SK-N-SH treated with all-trans-retinoic acid at 6 μM for 48 hours (cell line): ENCODE data around the gene CDC42BPB.

Experiments
- ATAC-seq: fragments of 200-7000 bp; cut with Tn5 transposase; 3 replicates; pipeline ENCODE4 v1.9.1; 2020; ENCODE audit warnings: mild to moderate bottlenecking, moderate library complexity
- ARNTL ChIP-seq: fragments of 450-650 bp; formaldehyde crosslinking; IDR thresholded peaks from 2 replicates; pipeline ENCODE4 v1.5.0; 2020; ENCODE audit warnings: low read depth, mild to moderate bottlenecking, moderate library complexity, borderline replicate concordance
- BACH2 ChIP-seq: fragments of 250-450 bp; sonication (Bioruptor Pico); IDR thresholded peaks from 2 replicates; pipeline ENCODE4 v1.9.0; 2021; ENCODE audit warnings: mild to moderate bottlenecking, borderline replicate concordance
- CREB5 ChIP-seq: fragments of 250-450 bp; sonication (Bioruptor Pico); IDR thresholded peaks from 2 replicates; pipeline ENCODE4 v1.5.1; 2020; ENCODE audit warnings: low read depth, mild to moderate bottlenecking, moderate library complexity
- CSDC2 ChIP-seq: fragments of 250-450 bp; sonication (Bioruptor Pico); IDR thresholded peaks from 2 replicates; pipeline ENCODE4 v1.5.0; 2020; ENCODE audit warnings: mild to moderate bottlenecking, moderate library complexity
- CSRNP3 ChIP-seq: fragments of 250-450 bp; sonication (Bioruptor Pico); IDR thresholded peaks from 2 replicates; pipeline ENCODE4 v1.5.1; 2021; ENCODE audit warnings: mild to moderate bottlenecking, moderate library complexity
- ESRRG ChIP-seq: fragments of 250-450 bp; sonication (Bioruptor Pico); IDR thresholded peaks from 2 replicates; pipeline ENCODE4 v1.6.1; 2021; ENCODE audit warnings: mild to moderate bottlenecking
- GLIS3 ChIP-seq: fragments of 250-450 bp; sonication (Bioruptor Pico); IDR thresholded peaks from 2 replicates; pipeline ENCODE4 v1.5.0; 2020; ENCODE audit warnings: mild to moderate bottlenecking, moderate library complexity
- ISL1 ChIP-seq: fragments of 250-450 bp; sonication (Bioruptor Pico); IDR thresholded peaks from 2 replicates; pipeline ENCODE4 v2.1.2; 2022; ENCODE audit warnings: mild to moderate bottlenecking, moderate library complexity
- OSR1 ChIP-seq: fragments of 250-450 bp; sonication (Bioruptor Pico); IDR thresholded peaks from 2 replicates; pipeline ENCODE4 v1.8.0; 2022; ENCODE audit warnings: moderate library complexity, mild to moderate bottlenecking, inconsistent platforms
- PATZ1 ChIP-seq: fragments of 250-450 bp; sonication (Bioruptor Pico); IDR thresholded peaks from 2 replicates; pipeline ENCODE4 v1.8.0; 2020; ENCODE audit warnings: mild to moderate bottlenecking, moderate library complexity, borderline replicate concordance
- POU6F1 ChIP-seq: fragments of 250-450 bp; sonication (Bioruptor Pico); IDR thresholded peaks from 2 replicates; pipeline ENCODE4 v1.8.0; 2021; ENCODE audit warnings: low read depth, mild to moderate bottlenecking, moderate library complexity, borderline replicate concordance
- PPARA ChIP-seq: fragments of 250-450 bp; sonication (Bioruptor Pico); IDR thresholded peaks from 2 replicates; pipeline ENCODE4 v1.5.0; 2020; ENCODE audit warnings: mild to moderate bottlenecking, borderline replicate concordance
- RARB ChIP-seq: fragments of 250-450 bp; sonication (Bioruptor Pico); IDR thresholded peaks from 2 replicates; pipeline ENCODE4 v1.8.0; 2021; ENCODE audit warnings: mild to moderate bottlenecking, moderate library complexity
- SNAI2 ChIP-seq: fragments of 250-450 bp; sonication (Bioruptor Pico); IDR thresholded peaks from 2 replicates; pipeline ENCODE4 v1.5.0; 2020; ENCODE audit warnings: mild to moderate bottlenecking, moderate library complexity
- TCF4 ChIP-seq: fragments of 250-450 bp; sonication (Bioruptor Pico); IDR thresholded peaks from 2 replicates; pipeline ENCODE4 v1.8.0; 2021; ENCODE audit warnings: mild to moderate bottlenecking, moderate library complexity, borderline replicate concordance
- TOX ChIP-seq: fragments of 250-450 bp; sonication (Bioruptor Pico); IDR thresholded peaks from 2 replicates; pipeline ENCODE4 v1.8.0; 2021; ENCODE audit warnings: mild to moderate bottlenecking, moderate library complexity, borderline replicate concordance
- TSHZ2 ChIP-seq: fragments of 250-450 bp; sonication (Bioruptor Pico); IDR thresholded peaks from 2 replicates; pipeline ENCODE4 v1.5.0; 2020; ENCODE audit warnings: mild to moderate bottlenecking, moderate library complexity
- ZC3H10 ChIP-seq: fragments of 250-450 bp; sonication (Bioruptor Pico); IDR thresholded peaks from 2 replicates; pipeline ENCODE4 v1.5.1; 2021; ENCODE audit warnings: mild to moderate bottlenecking, moderate library complexity
- ZFP3 ChIP-seq: fragments of 250-450 bp; sonication (Bioruptor Pico); IDR thresholded peaks from 2 replicates; pipeline ENCODE4 v1.5.0; 2020; ENCODE audit warnings: mild to moderate bottlenecking, moderate library complexity
- ZFP30 ChIP-seq: fragments of 450-650 bp; formaldehyde crosslinking; IDR thresholded peaks from 2 replicates; pipeline ENCODE4 v1.5.0; 2022; ENCODE audit warnings: mild to moderate bottlenecking, moderate library complexity
- ZNF565 ChIP-seq: fragments of 450-650 bp; formaldehyde crosslinking; conservative IDR thresholded peaks from 2 replicates; pipeline ENCODE4 v1.5.0; 2020; ENCODE audit warnings: low read depth, mild to moderate bottlenecking, moderate library complexity
- ZNF70 ChIP-seq: fragments of 450-650 bp; formaldehyde crosslinking; IDR thresholded peaks from 2 replicates; pipeline ENCODE4 v1.5.0; 2020; ENCODE audit warnings: mild to moderate bottlenecking, moderate library complexity
- ZNF8 ChIP-seq: fragments of 450-650 bp; formaldehyde crosslinking; IDR thresholded peaks from 2 replicates; pipeline ENCODE4 v1.5.0; 2020; ENCODE audit warnings: mild to moderate bottlenecking, moderate library complexity

CDC42BPB gene

GRCh38 chr14:103095210-103095778 is 37.9 kb upstream of the CDC42BPB start:
- no peak for ATAC-seq

GRCh38 chr14:103094406-103095209 is 37.3 kb upstream of the CDC42BPB start, which contains the start of gene EXOC3L4:
Gene EXOC3L4, plus strand, starts transcription at chr14:103094725. Its CDS starts 5,495 bp downstream, at chr14:103100220.
- TF ChIP-seq OSR1 (CRISPR knock-in tag) (no peak), ZC3H10 (CRISPR knock-in tag) (no peak), GLIS3 (no peak), PPARA (no peak), ZNF8 (CRISPR knock-in tag) (no peak), ZNF70 (CRISPR knock-in tag) (no peak), ZNF565 (CRISPR knock-in tag) (no peak), ARNTL (no peak), ZFP30 (no peak)
- TF ChIP-seq, all 23 proteins: peak for 0
- ATAC-seq: no peak

More at GRCh38 chr14:103095210-103095778, 37.9 kb upstream of the CDC42BPB start:
- TF ChIP-seq PPARA (no peak), CREB5 (CRISPR knock-in tag) (no peak), RARB (CRISPR knock-in tag) (no peak), ISL1 (CRISPR knock-in tag) (no peak), TOX (no peak), ZC3H10 (CRISPR knock-in tag) (no peak), BACH2 (no peak), CSDC2 (CRISPR knock-in tag) (no peak), POU6F1 (CRISPR knock-in tag) (no peak), ZNF565 (CRISPR knock-in tag) (no peak), ZNF8 (CRISPR knock-in tag) (no peak), SNAI2 (CRISPR knock-in tag) (no peak)

- TF ChIP-seq ZFP30: no peak
- no peak for TF ChIP-seq ZNF565 (CRISPR knock-in tag)
- no peak for TF ChIP-seq ISL1 (CRISPR knock-in tag)
- no peak for TF ChIP-seq ZC3H10 (CRISPR knock-in tag)
- TF ChIP-seq POU6F1 (CRISPR knock-in tag): no peak
- no peak for TF ChIP-seq CREB5 (CRISPR knock-in tag)
- no peak for TF ChIP-seq GLIS3
- TF ChIP-seq BACH2: no peak
- TF ChIP-seq ESRRG (CRISPR knock-in tag): no peak
- no peak for TF ChIP-seq ZFP3 (CRISPR knock-in tag)
- no peak for TF ChIP-seq TCF4 (CRISPR knock-in tag)
- TF ChIP-seq CSDC2 (CRISPR knock-in tag): no peak
- no peak for TF ChIP-seq PATZ1
- TF ChIP-seq ZNF8 (CRISPR knock-in tag): no peak
- no peak for TF ChIP-seq CSRNP3 (CRISPR knock-in tag)
- TF ChIP-seq PPARA: no peak
- TF ChIP-seq TSHZ2 (CRISPR knock-in tag): no peak
- TF ChIP-seq ZNF70 (CRISPR knock-in tag): no peak
Observed at GRCh38 chr14:103093856-103094405, 36.6 kb upstream of the CDC42BPB start.

More at GRCh38 chr14:103093856-103094405, 36.6 kb upstream of the CDC42BPB start:
- ATAC-seq: no peak
